Ectodermal cell (in vitro differentiated cells): ENCODE results near the gene SNRPF.

Experiments used
- H3K27ac ChIP-seq: 2 replicates; pipeline ENCODE4 v1.7.0; 2013; ENCODE audit warnings: mild to moderate bottlenecking, low read depth, low read length; ENCODE audit not compliant: insufficient read depth, poor library complexity, severe bottlenecking
- H3K27me3 ChIP-seq: 2 replicates; pipeline ENCODE4 v1.7.0; 2013; ENCODE audit warnings: mild to moderate bottlenecking, low read length; ENCODE audit not compliant: insufficient read depth, control insufficient read depth, poor library complexity, severe bottlenecking
- H3K36me3 ChIP-seq: one replicate; pipeline ENCODE4 v1.7.0; 2013; ENCODE audit warnings: low read length; ENCODE audit not compliant: control insufficient read depth, insufficient read depth
- H3K4me1 ChIP-seq: one replicate; pipeline ENCODE4 v1.7.0; 2013; ENCODE audit warnings: low read length; ENCODE audit not compliant: control insufficient read depth, insufficient read depth
- H3K4me3 ChIP-seq: 2 replicates; pipeline ENCODE4 v1.7.0; 2013; ENCODE audit warnings: low read depth, low read length, control low read depth; ENCODE audit not compliant: insufficient read depth
- H3K9me3 ChIP-seq: 2 replicates; pipeline ENCODE4 v1.7.0; 2013; ENCODE audit warnings: mild to moderate bottlenecking, low read length, moderate library complexity; ENCODE audit not compliant: control insufficient read depth
- WGBS, 2 experiments: methylation state at CpG; one replicate each; pipeline ENCODE4 v1.1.7; 2013; ENCODE audit warnings: missing lambda C conversion rate in 2 of 2; 5-methylcytosine and 5-hydroxymethylcytosine counted together

SNRPF gene

GRCh38 chr12:95882873-95883272 lies 24.1 kb downstream of the SNRPF start:
- no peak overlapping the region for H3K27ac ChIP-seq
- no peaks in the 10 kb centered on the region for H3K36me3 ChIP-seq
- no peaks in the 10 kb centered on the region for H3K4me1 ChIP-seq
- no peaks in the 10 kb centered on the region for H3K27me3 ChIP-seq
- no peak overlapping the region for H3K4me3 ChIP-seq
- 91 to 93% methylated on average over 4 of the region's 4 CpGs for WGBS, 2 experiments
- no peaks in the 10 kb centered on the region for H3K9me3 ChIP-seq

- 85 to 86% methylated on average over 3 of the region's 3 CpGs for WGBS, 2 experiments
- Histone ChIP-seq H3K4me1 (no peaks in the 10 kb centered on the region), H3K27ac (no peak overlapping the region), H3K9me3 (no peaks in the 10 kb centered on the region), H3K36me3 (no peaks in the 10 kb centered on the region), H3K4me3 (no peak overlapping the region), H3K27me3 (no peaks in the 10 kb centered on the region)
Observed at GRCh38 chr12:95884998-95885397, 26.2 kb downstream of the SNRPF start.

- H3K4me1 ChIP-seq: no peaks in the 10 kb centered on the region
- no peak overlapping the region for H3K4me3 ChIP-seq
- H3K27me3 ChIP-seq: no peaks in the 10 kb centered on the region
- H3K36me3 ChIP-seq: no peaks in the 10 kb centered on the region
- H3K9me3 ChIP-seq: no peaks in the 10 kb centered on the region
- 88 to 89% methylated on average over 5 of the region's 5 CpGs for WGBS, 2 experiments
- no peak overlapping the region for H3K27ac ChIP-seq
Observed at GRCh38 chr12:95887311-95887710, 28.6 kb downstream of the SNRPF start.

- WGBS, 2 experiments: 91 to 100% methylated on average over 2 to 3 of the region's 3 CpGs
- H3K36me3 ChIP-seq: no peaks in the 10 kb centered on the region
- no peaks in the 10 kb centered on the region for H3K4me1 ChIP-seq
- no peak overlapping the region for H3K4me3 ChIP-seq
- no peak overlapping the region for H3K27ac ChIP-seq
- no peaks in the 10 kb centered on the region for H3K9me3 ChIP-seq
- H3K27me3 ChIP-seq: no peaks in the 10 kb centered on the region
Observed at GRCh38 chr12:95890958-95891357, 32.2 kb downstream of the SNRPF start.

GRCh38 chr12:95896846-95897245 lies 38.1 kb downstream of the SNRPF start:
- Histone ChIP-seq H3K27ac (no peak overlapping the region), H3K4me3 (no peak overlapping the region), H3K36me3 (no peaks in the 10 kb centered on the region), H3K9me3 (no peaks in the 10 kb centered on the region), H3K27me3 (no peaks in the 10 kb centered on the region), H3K4me1 (no peaks in the 10 kb centered on the region)
- WGBS, 2 experiments: 83 to 88% methylated on average over 4 of the region's 4 CpGs

- H3K4me1 ChIP-seq: no peaks in the 10 kb centered on the region
- 84 to 100% methylated on average over 4 of the region's 4 CpGs for WGBS, 2 experiments
- no peak overlapping the region for H3K27ac ChIP-seq
- H3K27me3 ChIP-seq: no peaks in the 10 kb centered on the region
- H3K4me3 ChIP-seq: no peak overlapping the region
- H3K9me3 ChIP-seq: no peaks in the 10 kb centered on the region
- no peaks in the 10 kb centered on the region for H3K36me3 ChIP-seq
Observed at GRCh38 chr12:95898081-95898480, 39.3 kb downstream of the SNRPF start.

GRCh38 chr12:95908573-95908972 lies 49.8 kb downstream of the SNRPF start:
- H3K9me3 ChIP-seq: no peaks in the 10 kb centered on the region
- no peaks in the 10 kb centered on the region for H3K36me3 ChIP-seq
- H3K4me3 ChIP-seq: no peak overlapping the region
- H3K27me3 ChIP-seq: no peaks in the 10 kb centered on the region
- H3K27ac ChIP-seq: no peak overlapping the region
- H3K4me1 ChIP-seq: no peaks in the 10 kb centered on the region

- no peaks in the 10 kb centered on the region for H3K4me1 ChIP-seq
- H3K27me3 ChIP-seq: no peaks in the 10 kb centered on the region
- H3K4me3 ChIP-seq: no peak overlapping the region
- no peaks in the 10 kb centered on the region for H3K36me3 ChIP-seq
- H3K9me3 ChIP-seq: no peaks in the 10 kb centered on the region
- H3K27ac ChIP-seq: no peak overlapping the region
- WGBS, 2 experiments: 89 to 95% methylated on average over 3 of the region's 3 CpGs
Observed at GRCh38 chr12:95909871-95910270, 51.1 kb downstream of the SNRPF start.
